ENCODE results near the gene FEN1. TPM values are rescaled to one million over a fixed set of nuclear protein-coding genes. Genes with fewer than 3 reads are reported as not detected.

Gene FEN1
- total and polyA plus RNA-seq, 8 donors, result 4.2 to 24.6 (median 10.0) TPM; not detected in 1

DNA sequence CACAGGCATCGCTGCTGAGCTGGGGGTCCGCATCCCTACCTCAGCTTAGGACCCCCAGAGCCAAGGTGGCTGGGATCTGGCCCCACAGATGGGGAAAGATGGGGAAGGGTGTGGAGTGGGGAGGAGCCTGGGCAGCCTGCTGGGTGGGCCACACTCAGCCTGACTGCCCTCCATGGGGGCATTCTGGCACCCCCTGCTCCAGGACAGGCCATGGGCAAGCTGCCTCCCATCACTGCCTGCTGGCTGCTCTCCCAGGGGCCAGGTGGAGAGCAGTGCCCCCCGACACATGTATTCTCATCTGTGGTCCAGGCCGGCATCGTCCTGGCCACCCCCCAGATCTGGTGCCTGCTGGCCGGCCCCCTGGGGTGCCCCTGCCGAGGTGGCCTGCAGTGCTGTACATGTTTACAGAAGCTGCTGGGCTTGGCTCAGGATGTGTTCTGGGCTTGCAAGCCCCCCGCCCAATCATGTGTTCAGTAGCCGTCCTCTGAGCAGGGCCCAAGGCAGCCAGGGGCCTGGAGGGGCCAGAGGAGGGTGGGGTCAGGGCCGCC, 48.0 kb upstream of the FEN1 start:
- intact Hi-C loops (cut with DNase I; ENCODE audit: low total_unique reads), result no loop called here
- TF ChIP-seq, protein P1, sequence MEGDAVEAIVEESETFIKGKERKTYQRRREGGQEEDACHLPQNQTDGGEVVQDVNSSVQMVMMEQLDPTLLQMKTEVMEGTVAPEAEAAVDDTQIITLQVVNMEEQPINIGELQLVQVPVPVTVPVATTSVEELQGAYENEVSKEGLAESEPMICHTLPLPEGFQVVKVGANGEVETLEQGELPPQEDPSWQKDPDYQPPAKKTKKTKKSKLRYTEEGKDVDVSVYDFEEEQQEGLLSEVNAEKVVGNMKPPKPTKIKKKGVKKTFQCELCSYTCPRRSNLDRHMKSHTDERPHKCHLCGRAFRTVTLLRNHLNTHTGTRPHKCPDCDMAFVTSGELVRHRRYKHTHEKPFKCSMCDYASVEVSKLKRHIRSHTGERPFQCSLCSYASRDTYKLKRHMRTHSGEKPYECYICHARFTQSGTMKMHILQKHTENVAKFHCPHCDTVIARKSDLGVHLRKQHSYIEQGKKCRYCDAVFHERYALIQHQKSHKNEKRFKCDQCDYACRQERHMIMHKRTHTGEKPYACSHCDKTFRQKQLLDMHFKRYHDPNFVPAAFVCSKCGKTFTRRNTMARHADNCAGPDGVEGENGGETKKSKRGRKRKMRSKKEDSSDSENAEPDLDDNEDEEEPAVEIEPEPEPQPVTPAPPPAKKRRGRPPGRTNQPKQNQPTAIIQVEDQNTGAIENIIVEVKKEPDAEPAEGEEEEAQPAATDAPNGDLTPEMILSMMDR (IDR thresholded peaks at IDR 0.05), result no peak
- no peak for TF ChIP-seq POLR2AphosphoS5 (IDR thresholded peaks at IDR 0.05)
- TF ChIP-seq EP300 (IDR thresholded peaks at IDR 0.05), result no peak
- no peak for TF ChIP-seq POLR2A (IDR thresholded peaks at IDR 0.05)
- Histone ChIP-seq H3K4me3 (no peak overlapping the region), H3K36me3 (peaks cover 0 to 50% (median 29%) of the 10 kb centered on the region in 4 donors), H3K4me1 (peaks cover 9 to 22% (median 9%) of the 10 kb centered on the region in 4 donors), H3K9me3 (no peaks in the 10 kb centered on the region), H3K27ac (no peak overlapping the region), H3K27me3 (peaks cover 0 to under 1% (median 0%) of the 10 kb centered on the region in 3 donors)
- 86 to 95% (median 90%) methylated on average over 3 to 10 of the region's 10 CpGs for WGBS, 5 donors
- no peak for DNase-seq

DNA sequence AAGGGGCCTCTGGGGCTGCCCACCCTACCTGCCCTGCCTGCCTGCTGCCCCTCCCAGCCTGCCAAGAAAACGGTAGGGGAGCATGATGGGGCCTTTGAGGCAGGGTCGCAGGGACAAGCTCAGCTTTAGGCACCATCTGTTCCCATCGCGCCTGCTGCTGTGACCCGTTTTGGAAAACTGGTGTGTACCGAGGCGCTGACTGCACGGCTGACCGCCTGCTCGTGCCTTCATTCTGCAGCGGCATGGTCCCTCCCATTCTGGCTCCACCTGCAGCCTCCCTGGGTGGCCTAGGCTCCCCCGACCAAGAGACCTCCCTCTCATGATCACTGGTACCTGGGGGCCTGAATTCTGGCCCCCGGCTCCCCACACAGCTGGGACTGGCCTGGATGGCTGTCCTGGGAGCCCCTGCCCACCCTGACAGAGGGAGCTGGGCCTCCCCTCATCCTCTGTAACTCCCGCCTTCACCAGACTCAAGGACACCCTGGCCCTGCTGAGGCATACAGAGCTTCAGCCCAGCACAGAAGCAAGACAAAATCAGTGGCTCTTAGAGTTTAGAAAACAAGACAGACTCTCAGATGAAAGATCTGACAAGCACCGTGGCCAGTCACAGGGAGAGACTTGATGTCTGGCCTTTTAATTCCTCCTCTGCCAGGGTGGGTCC, 46.8 kb upstream of the FEN1 start:
- no peak for TF ChIP-seq EP300 (IDR thresholded peaks at IDR 0.05)
- TF ChIP-seq POLR2A (IDR thresholded peaks at IDR 0.05), result no peak
- TF ChIP-seq, protein P1 (IDR thresholded peaks at IDR 0.05), result no peak
- no peak for TF ChIP-seq POLR2AphosphoS5 (IDR thresholded peaks at IDR 0.05)
- intact Hi-C loops (cut with DNase I; ENCODE audit: low total_unique reads), result no loop called here
- peak in 1 of 2 donors; percentile 54 for DNase-seq
- Histone ChIP-seq H3K9me3 (no peaks in the 10 kb centered on the region), H3K36me3 (peaks cover 0 to 37% (median 23%) of the 10 kb centered on the region in 4 donors), H3K27me3 (peaks cover 0 to 7% (median 0%) of the 10 kb centered on the region in 3 donors), H3K4me3 (no peak overlapping the region), H3K4me1 (peaks cover 9 to 22% (median 9%) of the 10 kb centered on the region in 4 donors), H3K27ac (no peak overlapping the region)
- WGBS, 5 donors, result 68 to 81% (median 76%) methylated on average over 14 to 15 of the region's 15 CpGs

DNA sequence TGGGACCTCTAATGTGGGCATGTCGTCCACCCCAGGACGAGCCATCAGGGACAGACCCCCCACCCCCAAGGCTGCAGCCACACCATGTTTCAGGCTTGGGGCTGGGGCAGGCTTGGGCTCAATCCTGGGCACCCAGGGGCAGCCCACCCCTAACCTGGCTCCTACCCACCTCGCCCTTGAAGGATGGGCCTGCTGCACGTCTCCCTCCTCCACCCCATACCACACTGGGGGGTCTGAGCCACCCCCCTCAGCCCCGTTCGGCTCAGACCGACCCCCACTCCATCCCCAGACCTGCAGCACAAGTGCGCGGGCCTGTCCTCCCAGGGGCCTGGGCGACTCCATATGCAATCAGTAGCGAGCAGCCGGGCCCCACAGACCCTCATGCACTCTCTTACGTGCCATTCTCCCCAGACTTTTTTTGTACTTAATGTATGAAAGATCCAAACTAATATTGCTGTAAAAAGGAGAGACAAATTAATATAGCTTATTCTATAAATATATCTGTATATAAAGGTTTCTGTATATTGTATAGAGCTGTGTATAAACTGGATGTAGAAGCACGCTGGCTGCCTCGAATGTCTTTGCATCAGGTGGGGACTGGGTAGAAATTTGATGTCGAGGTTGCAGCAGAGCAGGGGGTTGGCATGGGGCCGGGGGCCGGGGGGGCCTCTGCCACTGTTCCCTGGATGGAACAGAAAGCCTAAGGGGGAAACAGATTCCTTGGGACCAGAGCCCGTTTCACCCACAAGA, 46.1 kb upstream of the FEN1 start:
- peaks cover 9 to 22% (median 9%) of the 10 kb centered on the region in 4 donors for H3K4me1 ChIP-seq
- peaks cover 0 to 7% (median 0%) of the 10 kb centered on the region in 3 donors for H3K27me3 ChIP-seq
- H3K4me3 ChIP-seq, result no peak overlapping the region
- peaks cover 0 to 30% (median 18%) of the 10 kb centered on the region in 4 donors for H3K36me3 ChIP-seq
- DNase-seq, result no peak
- TF ChIP-seq POLR2A (IDR thresholded peaks at IDR 0.05) (no peak), POLR2AphosphoS5 (IDR thresholded peaks at IDR 0.05) (no peak), EP300 (IDR thresholded peaks at IDR 0.05) (no peak)
- TF ChIP-seq, protein P1 (IDR thresholded peaks at IDR 0.05), result no peak
- intact Hi-C loops (cut with DNase I; ENCODE audit: low total_unique reads), result no loop called here
- peak overlapping the region in 1 of 5 donors; percentile 66 for H3K27ac ChIP-seq
- no peaks in the 10 kb centered on the region for H3K9me3 ChIP-seq
- WGBS, 5 donors, result 80 to 84% (median 82%) methylated on average over 17 to 19 of the region's 19 CpGs

GRCh38 chr11:61747192-61747966, 45.3 kb upstream of the FEN1 start:
- Histone ChIP-seq H3K4me1 (peaks cover 12 to 25% (median 14%) of the 10 kb centered on the region in 4 donors), H3K27me3 (peaks cover 0 to 13% (median 0%) of the 10 kb centered on the region in 3 donors), H3K36me3 (peaks cover 0 to 23% (median 12%) of the 10 kb centered on the region in 4 donors), H3K9me3 (no peaks in the 10 kb centered on the region), H3K27ac (peak overlapping the region in 4 of 5 donors; percentile 24 to 66 (median 52)), H3K4me3 (no peak overlapping the region)
- intact Hi-C loops (cut with DNase I; ENCODE audit: low total_unique reads), result no loop called here
- 43 to 56% (median 50%) methylated on average over 12 to 19 of the region's 19 CpGs for WGBS, 5 donors
- peak; percentile 91 to 92 for DNase-seq
- TF ChIP-seq POLR2AphosphoS5 (IDR thresholded peaks at IDR 0.05) (peak in 2 of 3 donors; percentile 48 to 64), POLR2A (IDR thresholded peaks at IDR 0.05) (no peak), EP300 (IDR thresholded peaks at IDR 0.05) (no peak)
- TF ChIP-seq, protein P1 (IDR thresholded peaks at IDR 0.05), result peak in 5 of 7 experiments; percentile 83 to 93 (median 92)

All from stomach (tissue), 9 donors.